ENCODE data around the gene DPEP2.

GRCh38 chr16:67979955-67980678 lies 19.2 kb downstream of the DPEP2 start, which contains the start of gene DPEP3:
- TF ChIP-seq CTCF (conservative IDR thresholded peaks at IDR 0.05; ENCODE audit: low read depth in 2 of 2) = peak; percentile 79 to 99
- TF ChIP-seq CREB1 (CRISPR knock-in tag; IDR thresholded peaks at IDR 0.05; ENCODE audit: low read depth) = peak; percentile 69
- no peak for TF ChIP-seq JUNB (IDR thresholded peaks at IDR 0.05; ENCODE audit: unreplicated experiment)
- no peak for TF ChIP-seq EZH2phosphoT487 (IDR thresholded peaks at IDR 0.05; ENCODE audit: unreplicated experiment)
- no peak for TF ChIP-seq POLR2AphosphoS5 (IDR thresholded peaks at IDR 0.05; ENCODE audit: low read depth)

All from GM23338 (cell line).